Liver (tissue), 9 donors: ENCODE results near the gene C2orf49. TPM values are rescaled to one million over a fixed set of nuclear protein-coding genes. Genes with fewer than 3 reads are reported as not detected.

Experiments
- DNase-seq: peaks from one replicate; pipeline ENCODE4 v3.0.0-alpha.2; 2017; ENCODE audit warnings: low spot score
- H3K27ac ChIP-seq, 2 donors: one replicate each; pipeline ENCODE4 v1.7.0; 2013; ENCODE audit warnings: inconsistent platforms in 2 of 2, low read length in 2 of 2, control low read depth in 1 of 2, low read depth in 1 of 2, mild to moderate bottlenecking in 1 of 2
- H3K27me3 ChIP-seq, 4 donors: one replicate each; pipeline versions ENCODE4 v1.6.1 to v1.7.0; 2013; ENCODE audit warnings: low read length in 3 of 4, inconsistent platforms in 1 of 4, mild to moderate bottlenecking in 1 of 4, moderate library complexity in 1 of 4; ENCODE audit not compliant: control insufficient read depth in 4 of 4, insufficient read depth in 4 of 4
- H3K36me3 ChIP-seq, 4 donors: one replicate each; pipeline versions ENCODE4 v1.6.1 to v1.7.0; 2013; ENCODE audit warnings: low read length in 3 of 4, mild to moderate bottlenecking in 3 of 4, low read depth in 1 of 4, moderate library complexity in 1 of 4; ENCODE audit not compliant: control insufficient read depth in 4 of 4, insufficient read depth in 3 of 4
- H3K4me1 ChIP-seq, 4 donors: one replicate each; pipeline versions ENCODE4 v1.6.1 to v1.7.0; 2013; ENCODE audit warnings: low read length in 3 of 4, mild to moderate bottlenecking in 3 of 4, moderate library complexity in 1 of 4; ENCODE audit not compliant: control insufficient read depth in 4 of 4, insufficient read depth in 4 of 4
- H3K4me3 ChIP-seq, 3 donors: one replicate each; pipeline versions ENCODE4 v1.6.1 to v1.7.0; 2013; ENCODE audit warnings: low read length in 3 of 3, control low read depth in 1 of 3, low read depth in 1 of 3, mild to moderate bottlenecking in 1 of 3
- H3K9ac ChIP-seq, 2 donors: one replicate each; pipeline ENCODE4 v1.7.0; 2013; ENCODE audit warnings: low read length in 2 of 2, mild to moderate bottlenecking in 2 of 2, moderate library complexity in 2 of 2, control low read depth in 1 of 2, low read depth in 1 of 2
- H3K9me3 ChIP-seq, 4 donors: one replicate each; pipeline versions ENCODE4 v1.6.1 to v1.7.0; 2013; ENCODE audit warnings: low read length in 3 of 4; ENCODE audit not compliant: control insufficient read depth in 4 of 4
- ATF3 ChIP-seq: IDR thresholded peaks from 2 replicates; pipeline ENCODE4 v1.6.1; 2016; ENCODE audit warnings: antibody characterized with exemption
- CTCF ChIP-seq: fragments of 150-350 bp; IDR thresholded peaks from 2 replicates; pipeline ENCODE4 v1.5.1; 2017; ENCODE audit warnings: improper control_type of control experiment, low read depth, low read length; ENCODE audit not compliant: missing input control
- EGR1 ChIP-seq, 2 donors: IDR thresholded peaks; 2 replicates each; pipeline ENCODE4 v1.6.1; 2016 to 2018; ENCODE audit warnings: antibody characterized with exemption in 2 of 2, low read depth in 2 of 2
- FOXA1 ChIP-seq: IDR thresholded peaks from 2 replicates; pipeline ENCODE4 v1.6.1; 2016; ENCODE audit warnings: antibody characterized with exemption
- FOXA2 ChIP-seq: IDR thresholded peaks from 2 replicates; pipeline ENCODE4 v1.6.1; 2016; ENCODE audit warnings: antibody characterized with exemption
- GABPA ChIP-seq, 2 donors: IDR thresholded peaks in 1 of 2; conservative IDR thresholded peaks in 1 of 2; 2 replicates each; pipeline ENCODE4 v1.6.1; 2016; ENCODE audit warnings: antibody characterized with exemption in 2 of 2, mild to moderate bottlenecking in 1 of 2, moderate library complexity in 1 of 2
- HNF4A ChIP-seq, 2 donors: conservative IDR thresholded peaks; 2 replicates each; pipeline ENCODE4 v1.6.1; 2016; ENCODE audit warnings: antibody characterized with exemption in 2 of 2, mild to moderate bottlenecking in 2 of 2
- HNF4G ChIP-seq: IDR thresholded peaks from 2 replicates; pipeline ENCODE4 v1.6.1; 2016; ENCODE audit warnings: antibody characterized with exemption
- JUND ChIP-seq, 2 donors: IDR thresholded peaks; 2 replicates each; pipeline ENCODE4 v1.6.1; 2016; ENCODE audit warnings: antibody characterized with exemption in 2 of 2
- MAX ChIP-seq: IDR thresholded peaks from 2 replicates; pipeline ENCODE4 v1.6.1; 2016; ENCODE audit warnings: antibody characterized with exemption
- NR2F2 ChIP-seq: IDR thresholded peaks from 2 replicates; pipeline ENCODE4 v1.6.1; 2016; ENCODE audit warnings: antibody characterized with exemption
- RAD21 ChIP-seq, 2 donors: IDR thresholded peaks; 2 replicates each; pipeline ENCODE4 v1.6.1; 2016; ENCODE audit warnings: antibody characterized with exemption in 2 of 2, mild to moderate bottlenecking in 2 of 2
- REST ChIP-seq: IDR thresholded peaks from 2 replicates; pipeline ENCODE4 v1.6.1; 2016; ENCODE audit warnings: antibody characterized with exemption, mild to moderate bottlenecking
- RXRA ChIP-seq, 2 donors: IDR thresholded peaks; 2 replicates each; pipeline ENCODE4 v1.6.1; 2017 to 2018; ENCODE audit warnings: antibody characterized with exemption in 2 of 2, mild to moderate bottlenecking in 1 of 2
- SP1 ChIP-seq: IDR thresholded peaks from 2 replicates; pipeline ENCODE4 v1.6.1; 2018; ENCODE audit warnings: antibody characterized with exemption, mild to moderate bottlenecking
- TAF1 ChIP-seq: conservative IDR thresholded peaks from 2 replicates; pipeline ENCODE4 v1.6.1; 2016; ENCODE audit warnings: antibody characterized with exemption, mild to moderate bottlenecking
- YY1 ChIP-seq: IDR thresholded peaks from 2 replicates; pipeline ENCODE4 v1.6.1; 2016; ENCODE audit warnings: antibody characterized with exemption, mild to moderate bottlenecking
- WGBS: extraction: QIAGEN DNeasy Blood & Tissue Kit; methylation state at CpG from one replicate; pipeline ENCODE4 v1.1.7; 2013; 5-methylcytosine and 5-hydroxymethylcytosine counted together
- polyA plus RNA-seq, 2 donors: library from polyadenylated mRNA; stranded (reverse) in 1 of 2; unstranded in 1 of 2; fragments of 200-250 nt in 1 of 2; fragments of >200 nt in 1 of 2; fragmentation: Nextera tagmentation in 1 of 2; extraction: Ambion mirVana in 1 of 2; gene quantifications; one replicate each; pipeline versions ENCODE4 v1.2.1 to v1.2.3, GENCODE V29; 2013 to 2015
- total RNA-seq, 2 donors: library from RNA; depleted of rRNA; stranded (reverse); fragments of >200 nt; gene quantifications; one replicate each; pipeline ENCODE4 v1.2.3, GENCODE V29; 2014
- donor health status: healthy.
- donor health status: healthy.
- donor health status: healthy.
- donor health status: healthy.
- donor health status: healthy.

The C2orf49 gene
- total and polyA plus RNA-seq, 4 donors, result 3.3 to 8.2 (median 8.1) TPM

- WGBS, result 81% methylated on average over 13 of the region's 13 CpGs
- Histone ChIP-seq H3K36me3 (no peaks in the 10 kb centered on the region), H3K9me3 (no peaks in the 10 kb centered on the region), H3K9ac (no peak overlapping the region), H3K4me1 (no peaks in the 10 kb centered on the region), H3K27ac (no peak overlapping the region), H3K27me3 (peaks cover 0 to 2% (median 0%) of the 10 kb centered on the region in 4 donors), H3K4me3 (no peak overlapping the region)
- no peak for DNase-seq
- TF ChIP-seq NR2F2 (peak; percentile 26), HNF4A (conservative IDR thresholded peaks at IDR 0.05) (no peak), RXRA (IDR thresholded peaks at IDR 0.05) (no peak), JUND (IDR thresholded peaks at IDR 0.05) (no peak), FOXA1 (no peak), GABPA (IDR thresholded peaks at IDR 0.05 in 1 of 2, conservative IDR thresholded peaks at IDR 0.05 in 1 of 2) (no peak)
Measured at GRCh38 chr2:105393373-105394055, 56.2 kb downstream of the C2orf49 start.

- H3K9me3 ChIP-seq, result no peaks in the 10 kb centered on the region
- H3K27ac ChIP-seq, result no peak overlapping the region
Measured at GRCh38 chr2:105394951-105395611, 57.7 kb downstream of the C2orf49 start.

GRCh38 chr2:105395691-105396090, 58.4 kb downstream of the C2orf49 start:
- peaks cover 0 to 3% (median 1%) of the 10 kb centered on the region in 4 donors for H3K4me1 ChIP-seq
- 93% methylated on average over 7 of the region's 7 CpGs for WGBS
- H3K36me3 ChIP-seq, result no peaks in the 10 kb centered on the region
- no peak overlapping the region for H3K4me3 ChIP-seq
- H3K9me3 ChIP-seq, result no peaks in the 10 kb centered on the region
- no peak overlapping the region for H3K9ac ChIP-seq
- no peak for DNase-seq
- H3K27me3 ChIP-seq, result peaks cover 0 to 2% (median 0%) of the 10 kb centered on the region in 4 donors
- no peak overlapping the region for H3K27ac ChIP-seq
- TF ChIP-seq MAX (no peak), HNF4A (conservative IDR thresholded peaks at IDR 0.05) (no peak), RXRA (IDR thresholded peaks at IDR 0.05) (no peak), EGR1 (IDR thresholded peaks at IDR 0.05; ENCODE audit: low read depth in 2 of 2) (no peak), JUND (IDR thresholded peaks at IDR 0.05) (no peak), FOXA1 (no peak), CTCF (no peak), TAF1 (no peak), HNF4G (no peak), FOXA2 (no peak), NR2F2 (no peak), YY1 (no peak), REST (no peak), ATF3 (no peak), SP1 (no peak), RAD21 (IDR thresholded peaks at IDR 0.05) (no peak), GABPA (IDR thresholded peaks at IDR 0.05 in 1 of 2, conservative IDR thresholded peaks at IDR 0.05 in 1 of 2) (no peak)

More at GRCh38 chr2:105394951-105395611, 57.7 kb downstream of the C2orf49 start:
- TF ChIP-seq FOXA2, result no peak
- no peak for TF ChIP-seq FOXA1
- no peak for TF ChIP-seq SP1
- TF ChIP-seq HNF4A (conservative IDR thresholded peaks at IDR 0.05), result no peak
- TF ChIP-seq JUND (IDR thresholded peaks at IDR 0.05), result no peak
- TF ChIP-seq ATF3, result no peak
- TF ChIP-seq MAX, result no peak
- no peak overlapping the region for H3K9ac ChIP-seq
- H3K4me3 ChIP-seq, result no peak overlapping the region
- WGBS, result 82% methylated on average over 12 of the region's 12 CpGs
- peaks cover 0 to 2% (median 0%) of the 10 kb centered on the region in 4 donors for H3K27me3 ChIP-seq
- no peaks in the 10 kb centered on the region for H3K36me3 ChIP-seq
- DNase-seq, result no peak
- H3K4me1 ChIP-seq, result peaks cover 0 to 3% (median 1%) of the 10 kb centered on the region in 4 donors
